HG03442 (cell line): Measurements from ENCODE around the gene POLD1.
A peak's percentile ranks its signal among the peaks of the same experiment; 100 is the strongest.

Source experiments
- ATAC-seq: cut with Tn5 transposase; IDR thresholded peaks from one replicate; pipeline ENCODE4 v1.9.1; 2021; ENCODE audit warnings: mild to moderate bottlenecking, moderate library complexity; ENCODE audit not compliant: unreplicated experiment

The POLD1 gene

DNA sequence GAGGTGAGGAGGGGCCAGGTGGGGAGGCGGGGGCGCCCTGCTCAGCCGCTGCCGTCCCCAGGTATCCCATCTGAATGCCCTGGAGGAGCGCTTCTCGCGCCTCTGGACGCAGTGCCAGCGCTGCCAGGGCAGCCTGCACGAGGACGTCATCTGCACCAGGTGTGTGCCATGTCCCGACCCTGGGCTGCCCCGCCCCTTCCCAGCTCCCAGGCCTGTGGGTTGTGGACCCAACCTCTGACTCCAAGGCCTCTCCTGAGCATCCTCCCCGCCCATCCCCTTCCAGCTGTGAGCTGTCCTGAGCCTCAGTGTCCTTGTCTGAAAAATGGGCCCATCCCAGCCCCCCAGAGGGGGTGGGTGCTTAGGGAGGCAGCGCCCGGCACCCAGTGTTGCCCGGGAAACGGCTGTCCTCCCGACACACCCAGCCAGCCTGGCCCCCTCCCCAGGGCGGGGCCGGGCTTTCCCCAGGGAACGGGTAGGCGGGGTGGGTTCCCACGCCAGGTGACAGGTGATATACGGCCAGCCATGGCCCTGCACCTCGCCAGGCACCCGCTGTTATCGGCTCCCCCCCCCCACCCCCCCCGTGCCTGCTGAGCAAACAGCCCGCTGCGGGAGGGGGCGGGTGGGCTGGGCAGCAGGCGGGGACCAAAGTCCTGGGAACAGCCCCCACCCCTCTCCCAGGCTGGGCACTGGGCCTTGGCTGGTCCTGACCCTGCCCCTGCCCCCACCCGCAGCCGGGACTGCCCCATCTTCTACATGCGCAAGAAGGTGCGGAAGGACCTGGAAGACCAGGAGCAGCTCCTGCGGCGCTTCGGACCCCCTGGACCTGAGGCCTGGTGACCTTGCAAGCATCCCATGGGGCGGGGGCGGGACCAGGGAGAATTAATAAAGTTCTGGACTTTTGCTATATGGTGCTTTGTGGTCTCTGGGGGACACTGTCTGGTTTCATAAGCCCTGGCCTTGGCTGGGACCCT lies 33.2 kb downstream of the POLD1 start:
- ATAC-seq = no peak

DNA sequence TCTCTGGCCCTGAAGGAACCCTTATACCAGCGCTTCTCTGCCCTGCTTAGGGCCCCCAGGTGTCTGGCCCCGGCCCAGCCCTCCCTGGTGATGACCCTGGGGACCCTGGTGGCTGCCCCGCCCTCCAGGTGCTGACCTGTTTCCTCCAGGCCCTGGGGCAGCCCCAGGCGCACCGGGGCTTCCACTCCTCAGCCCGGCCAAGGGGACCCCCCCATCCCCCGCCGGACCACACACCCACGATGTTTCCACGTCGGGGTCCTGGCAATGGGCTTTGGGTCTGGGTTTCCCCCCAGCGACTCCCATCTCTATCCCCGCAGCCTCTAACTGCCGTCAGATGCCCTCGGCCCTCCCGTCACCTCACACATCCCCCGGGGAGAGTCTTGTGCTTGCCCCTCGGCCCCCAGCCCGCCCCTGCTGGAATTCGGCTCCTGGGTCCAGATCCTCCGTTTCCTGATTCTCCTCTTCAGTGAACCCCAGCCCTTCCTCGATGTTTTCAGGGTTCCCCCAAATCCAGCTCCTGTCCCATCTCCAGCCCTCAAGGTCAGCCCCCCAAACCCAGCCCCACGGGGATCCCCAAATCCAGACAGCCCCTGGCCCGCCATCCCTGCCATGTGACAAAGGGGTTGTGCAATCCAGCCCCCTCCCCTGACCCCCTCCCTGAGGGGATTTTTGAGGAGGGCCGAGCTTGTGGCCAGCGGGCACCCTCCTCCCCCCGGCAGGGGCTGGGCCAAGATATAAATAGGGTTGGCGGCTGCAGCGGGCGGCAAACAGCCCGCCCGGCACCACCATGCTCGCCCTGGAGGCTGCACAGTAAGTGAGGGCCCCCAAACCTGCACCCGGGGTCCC lies 34.3 kb downstream of the POLD1 start, which contains the start of gene SPIB:
TSS of gene SPIB (plus strand) at position 763 of the 846 bp plus-strand sequence. CDS start at position 788, 25 bp downstream.
- no peak for ATAC-seq

DNA sequence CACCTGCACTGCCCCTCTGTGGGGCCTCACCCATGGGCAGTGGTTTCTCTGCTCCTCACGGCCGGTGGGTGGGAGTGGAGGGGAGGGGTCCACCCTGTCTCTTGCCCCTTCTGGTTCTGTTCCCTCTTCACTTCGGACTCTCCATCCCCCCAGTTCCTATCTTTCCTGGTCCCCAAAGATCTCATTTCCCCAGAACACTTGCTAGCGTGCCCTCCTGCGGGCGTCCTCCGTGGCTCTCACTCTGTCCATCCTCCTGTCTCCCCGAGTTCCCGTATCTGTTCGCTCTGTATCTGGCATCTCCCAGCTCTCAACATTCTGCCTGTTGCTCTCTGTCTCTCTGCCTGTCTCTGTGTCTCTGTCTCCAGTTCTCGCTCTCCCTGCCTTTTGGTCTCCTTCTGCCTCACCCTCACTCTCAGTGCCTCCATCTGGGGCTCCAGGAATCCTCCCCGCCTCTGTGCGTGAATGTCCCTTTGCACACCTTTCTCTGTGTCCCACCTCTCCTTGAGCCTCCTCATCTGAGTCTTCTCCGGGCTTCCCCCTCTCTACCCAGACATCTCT lies 35.0 kb downstream of the POLD1 start:
- ATAC-seq = no peak

DNA sequence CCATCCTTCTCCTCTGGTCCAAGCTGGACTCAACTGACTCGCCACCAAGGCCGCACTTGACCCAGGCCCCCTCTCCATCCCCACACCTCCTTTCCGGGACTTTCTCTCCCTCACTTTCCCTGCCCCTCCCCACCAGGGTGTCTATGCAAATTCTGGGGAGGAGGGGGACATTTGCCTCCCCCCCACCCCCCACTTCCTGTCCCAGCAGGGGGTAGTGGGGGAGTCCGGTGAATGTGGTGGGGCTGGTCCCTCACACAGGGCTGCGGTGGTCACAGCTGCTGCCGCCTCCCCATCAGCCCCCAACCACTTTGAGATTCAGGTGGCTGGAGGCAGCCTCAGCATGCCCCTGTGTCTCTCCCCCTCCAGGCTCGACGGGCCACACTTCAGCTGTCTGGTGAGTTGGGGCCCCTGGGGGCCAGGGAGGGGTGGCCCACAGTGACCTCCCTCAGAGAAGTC lies 35.5 kb downstream of the POLD1 start:
- ATAC-seq = no peak

DNA sequence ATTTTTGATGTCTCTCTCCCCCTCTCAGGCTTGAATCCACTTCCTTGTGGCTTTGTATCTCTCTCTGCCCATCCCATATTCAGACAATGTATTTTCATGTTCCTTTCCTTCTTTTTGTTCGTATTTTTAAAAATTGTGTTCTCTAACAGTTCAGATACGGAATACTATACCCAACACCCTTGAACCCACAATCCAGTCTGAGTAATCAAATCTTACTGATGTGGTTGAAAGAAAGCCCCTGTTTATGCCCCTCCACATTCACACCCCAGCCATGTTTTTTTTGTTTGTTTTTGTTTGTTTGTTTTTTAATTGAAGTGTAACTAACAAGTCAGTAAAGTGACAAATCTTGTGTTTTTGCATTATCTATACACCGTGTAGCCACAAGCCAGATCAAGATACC lies 36.0 kb downstream of the POLD1 start:
- no peak for ATAC-seq

DNA sequence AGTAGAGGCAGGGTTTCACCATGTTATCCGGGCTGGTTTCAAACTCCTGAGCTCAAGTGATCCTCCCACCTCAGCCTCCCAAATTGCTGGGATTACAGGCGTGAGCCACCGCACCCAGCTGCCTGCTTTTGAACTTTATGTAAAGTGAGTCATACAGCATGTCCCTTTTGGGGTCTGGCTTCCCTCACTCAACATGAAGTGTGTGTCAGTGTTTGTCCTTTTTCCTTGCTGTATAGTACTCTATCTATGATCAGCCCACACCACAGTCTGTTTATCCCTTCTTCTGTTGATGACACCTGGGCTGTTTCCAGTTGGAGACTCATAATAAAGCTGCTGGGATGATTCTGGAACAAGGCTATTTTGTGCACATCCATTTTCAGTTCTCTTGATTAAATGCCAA lies 36.7 kb downstream of the POLD1 start:
- ATAC-seq = no peak

DNA sequence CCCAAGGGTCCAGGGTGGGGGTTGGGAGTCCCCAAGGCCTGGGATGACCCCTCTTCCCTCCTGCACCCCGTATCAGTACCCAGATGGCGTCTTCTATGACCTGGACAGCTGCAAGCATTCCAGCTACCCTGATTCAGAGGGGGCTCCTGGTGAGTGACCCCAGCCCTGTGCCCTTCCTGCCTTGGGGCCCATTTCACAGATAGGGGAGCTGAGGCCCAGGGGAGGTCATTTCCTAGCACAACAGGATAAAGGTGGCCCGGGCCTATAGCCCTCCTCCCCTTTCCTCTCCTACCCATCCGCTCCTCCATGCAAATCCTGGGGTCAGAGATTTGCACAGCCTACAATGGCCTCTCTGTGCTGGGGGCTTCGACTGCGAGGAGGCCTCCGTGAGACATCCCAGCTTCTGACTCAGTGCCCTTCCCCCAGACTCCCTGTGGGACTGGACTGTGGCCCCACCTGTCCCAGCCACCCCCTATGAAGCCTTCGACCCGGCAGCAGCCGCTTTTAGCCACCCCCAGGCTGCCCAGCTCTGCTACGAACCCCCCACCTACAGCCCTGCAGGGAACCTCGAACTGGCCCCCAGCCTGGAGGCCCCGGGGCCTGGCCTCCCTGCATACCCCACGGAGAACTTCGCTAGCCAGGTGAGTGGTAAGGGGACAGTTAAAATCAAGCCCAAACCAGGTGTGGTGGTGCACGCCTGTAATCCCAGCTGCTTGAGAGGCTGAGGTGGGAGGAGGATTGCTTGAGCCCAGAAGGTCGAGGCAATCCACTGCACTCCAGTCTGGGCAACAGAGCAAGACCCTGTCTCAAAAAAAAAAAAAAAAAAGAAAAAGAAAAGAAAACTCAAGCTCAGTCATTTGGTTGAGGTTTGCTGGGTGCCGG lies 38.5 kb downstream of the POLD1 start:
- no peak for ATAC-seq

DNA sequence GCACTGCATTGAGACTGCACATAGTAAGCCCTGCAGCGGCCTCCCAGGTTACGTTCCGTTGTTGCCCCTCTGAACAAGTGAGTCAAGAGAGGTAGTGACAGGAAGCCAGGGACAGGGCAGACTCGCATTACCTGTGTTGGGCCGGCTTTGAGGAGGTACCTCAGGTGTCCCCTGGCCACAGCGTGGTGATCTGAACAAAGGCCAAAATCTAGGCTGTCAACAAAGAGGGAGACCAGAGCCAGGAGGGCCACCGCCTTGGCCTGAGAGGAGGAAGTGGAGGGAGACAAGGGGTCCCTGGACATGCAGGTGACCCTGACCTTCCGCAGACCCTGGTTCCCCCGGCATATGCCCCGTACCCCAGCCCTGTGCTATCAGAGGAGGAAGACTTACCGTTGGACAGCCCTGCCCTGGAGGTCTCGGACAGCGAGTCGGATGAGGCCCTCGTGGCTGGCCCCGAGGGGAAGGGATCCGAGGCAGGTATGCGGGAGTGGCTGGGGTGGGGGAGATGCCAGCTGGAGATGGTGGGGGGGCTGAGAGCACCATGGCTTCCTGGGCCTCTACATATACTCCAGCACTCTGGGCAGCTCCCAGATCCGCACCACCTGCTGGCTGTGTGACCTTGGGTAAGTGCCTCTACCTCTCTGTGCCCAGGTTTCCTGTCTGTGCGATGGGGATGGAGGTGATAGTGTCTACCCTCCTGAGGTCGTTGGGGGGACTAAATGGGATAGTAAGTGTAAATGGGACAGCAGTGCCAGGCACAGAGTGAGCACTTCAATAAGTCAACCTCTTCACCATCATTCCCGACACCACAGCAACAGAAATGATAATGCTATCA lies 39.3 kb downstream of the POLD1 start:
- ATAC-seq = no peak

DNA sequence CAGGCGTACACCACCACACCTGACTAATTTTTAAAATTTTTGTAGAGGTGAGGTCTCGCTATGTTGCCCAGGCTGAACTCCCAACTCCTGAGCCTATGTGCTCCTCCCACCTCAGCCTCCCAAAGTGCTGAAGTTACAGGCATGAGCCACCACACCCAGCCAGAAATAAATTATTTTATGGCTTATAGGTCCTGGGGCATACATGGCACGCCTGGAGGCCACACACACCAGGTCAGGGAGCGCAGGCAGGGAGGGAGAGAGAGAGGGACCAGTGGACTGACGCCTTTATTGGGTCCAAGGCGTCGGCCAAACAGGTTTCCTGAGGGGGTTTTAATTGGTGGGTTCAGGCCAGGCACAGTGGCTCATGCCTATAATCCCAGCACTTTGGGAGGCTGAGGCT lies 41.4 kb downstream of the POLD1 start:
- ATAC-seq = no peak

DNA sequence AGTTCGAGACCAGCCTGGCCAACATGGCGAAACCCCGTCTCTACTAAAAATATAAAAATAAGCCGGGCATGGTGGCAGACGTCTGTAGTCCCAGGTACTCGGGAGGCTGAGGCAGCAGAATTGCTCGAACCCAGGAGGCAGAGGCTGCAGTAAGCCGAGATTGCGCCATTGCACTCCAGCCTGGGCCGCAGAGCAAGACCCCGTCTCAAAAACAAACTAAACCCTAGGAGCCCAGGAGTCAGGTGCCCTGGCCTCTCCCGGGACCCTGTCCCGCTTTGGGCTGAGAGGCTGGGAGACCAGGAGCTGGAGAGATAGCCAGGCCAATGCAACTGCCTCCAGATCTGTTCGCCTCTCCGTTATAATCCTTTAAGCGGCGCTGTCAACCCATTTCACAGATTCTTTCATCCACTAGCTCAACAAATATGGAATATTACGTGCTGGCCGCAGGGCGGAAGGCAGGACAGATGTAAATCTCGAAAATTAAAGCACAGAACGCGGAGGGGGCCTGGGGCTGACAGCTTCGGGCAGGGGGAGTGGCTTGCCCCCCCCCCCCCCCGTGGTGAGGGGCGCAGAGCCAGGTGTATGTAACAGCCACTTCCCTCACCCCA lies 43.3 kb downstream of the POLD1 start:
- ATAC-seq = no peak

DNA sequence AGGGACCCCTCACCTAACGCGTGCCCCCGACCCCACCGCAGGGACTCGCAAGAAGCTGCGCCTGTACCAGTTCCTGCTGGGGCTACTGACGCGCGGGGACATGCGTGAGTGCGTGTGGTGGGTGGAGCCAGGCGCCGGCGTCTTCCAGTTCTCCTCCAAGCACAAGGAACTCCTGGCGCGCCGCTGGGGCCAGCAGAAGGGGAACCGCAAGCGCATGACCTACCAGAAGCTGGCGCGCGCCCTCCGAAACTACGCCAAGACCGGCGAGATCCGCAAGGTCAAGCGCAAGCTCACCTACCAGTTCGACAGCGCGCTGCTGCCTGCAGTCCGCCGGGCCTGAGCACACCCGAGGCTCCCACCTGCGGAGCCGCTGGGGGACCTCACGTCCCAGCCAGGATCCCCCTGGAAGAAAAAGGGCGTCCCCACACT lies 43.9 kb downstream of the POLD1 start:
- no peak for ATAC-seq

DNA sequence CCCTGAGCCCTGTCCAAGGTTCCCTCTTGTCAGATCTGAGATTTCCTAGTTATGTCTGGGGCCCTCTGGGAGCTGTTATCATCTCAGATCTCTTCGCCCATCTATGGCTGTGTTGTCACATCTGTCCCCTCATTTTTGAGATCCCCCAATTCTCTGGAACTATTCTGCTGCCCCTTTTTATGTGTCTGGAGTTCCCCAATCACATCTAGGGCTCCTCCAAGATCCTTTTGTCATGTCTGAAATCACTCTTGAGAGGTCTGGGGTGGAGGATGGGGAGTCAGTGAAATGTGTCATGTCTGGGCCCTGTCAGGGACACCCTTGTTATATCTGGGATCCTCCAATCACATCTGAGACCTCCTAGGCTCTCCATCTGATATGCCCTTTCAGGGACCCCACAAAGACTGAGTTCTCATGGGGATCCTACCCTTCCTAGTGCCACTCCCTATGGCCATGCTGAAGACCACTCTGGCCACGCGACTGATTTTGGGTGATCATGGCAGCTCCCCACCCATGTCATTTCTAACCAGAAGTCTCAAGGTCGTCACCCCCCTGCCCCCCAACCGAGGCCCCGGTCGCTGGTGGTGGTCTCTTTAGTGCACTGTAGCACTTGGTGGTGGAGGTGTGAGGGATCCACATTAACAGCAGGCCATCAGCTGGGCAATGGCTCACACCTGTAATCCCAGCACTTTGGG lies 44.8 kb downstream of the POLD1 start:
- no peak for ATAC-seq

DNA sequence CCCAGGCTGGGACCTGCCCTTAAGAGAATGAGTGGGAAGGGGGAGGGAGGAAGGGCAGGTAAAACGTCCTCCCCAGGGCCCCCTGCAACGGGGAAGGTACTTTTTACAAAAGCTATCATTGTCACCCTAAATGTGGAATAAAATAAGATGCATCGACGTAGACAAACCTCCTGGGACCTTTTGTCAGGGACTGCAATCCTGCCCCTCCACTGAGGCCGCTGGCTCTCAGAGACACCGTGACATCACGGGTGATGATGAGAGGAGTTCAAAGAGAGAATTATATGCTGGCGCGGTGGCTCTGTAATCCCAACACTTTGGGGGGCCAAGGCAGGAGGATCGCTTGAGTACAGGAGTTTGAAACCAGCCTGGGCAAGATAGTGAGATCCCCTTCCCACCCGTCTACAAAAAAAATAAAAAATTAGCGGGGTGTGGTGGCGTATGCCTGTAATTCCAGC lies 46.8 kb downstream of the POLD1 start:
- ATAC-seq = no peak

DNA sequence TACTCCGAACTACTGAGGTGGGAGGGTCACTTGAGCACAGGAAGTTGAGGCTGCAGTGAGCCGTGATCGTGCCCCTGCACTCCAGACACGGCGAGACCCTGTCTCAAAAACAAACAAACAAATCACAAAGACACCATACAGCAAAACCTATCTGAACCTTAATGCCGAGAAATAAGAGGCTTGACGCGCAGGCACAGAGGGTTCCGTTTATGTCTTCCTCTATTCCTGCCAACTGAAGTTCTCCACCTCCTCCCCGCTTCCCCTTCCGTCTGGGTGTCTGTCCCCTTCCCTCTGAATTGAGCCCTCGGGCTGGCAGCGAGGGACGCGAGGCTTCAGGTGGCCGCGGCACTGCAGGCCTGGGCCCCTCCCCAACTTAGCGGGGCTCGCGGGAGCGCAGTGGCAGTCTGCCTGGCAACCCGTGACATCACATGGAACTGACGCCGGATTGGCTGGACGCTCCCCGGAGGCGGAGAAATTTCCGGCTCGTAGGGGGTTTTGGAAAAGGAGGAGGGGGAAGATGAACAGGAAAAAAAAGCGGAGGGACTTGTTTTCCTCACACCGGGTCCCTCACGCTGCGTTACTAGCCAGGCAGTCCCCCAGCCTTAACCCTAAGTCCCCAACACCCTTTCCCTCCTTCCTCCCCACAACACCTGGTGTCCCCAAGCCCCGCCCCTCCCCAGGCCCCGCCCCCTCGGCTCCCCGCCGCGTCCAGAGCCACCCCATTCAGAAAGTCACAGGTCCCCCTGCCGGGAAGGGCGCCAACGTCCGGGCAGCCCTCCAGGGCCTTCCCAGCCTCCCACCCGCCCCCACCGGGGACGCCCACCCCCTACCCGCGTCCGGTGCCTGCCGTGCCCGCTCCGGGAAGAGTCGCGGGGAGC lies 47.4 kb downstream of the POLD1 start:
- ATAC-seq = peak; percentile 79

DNA sequence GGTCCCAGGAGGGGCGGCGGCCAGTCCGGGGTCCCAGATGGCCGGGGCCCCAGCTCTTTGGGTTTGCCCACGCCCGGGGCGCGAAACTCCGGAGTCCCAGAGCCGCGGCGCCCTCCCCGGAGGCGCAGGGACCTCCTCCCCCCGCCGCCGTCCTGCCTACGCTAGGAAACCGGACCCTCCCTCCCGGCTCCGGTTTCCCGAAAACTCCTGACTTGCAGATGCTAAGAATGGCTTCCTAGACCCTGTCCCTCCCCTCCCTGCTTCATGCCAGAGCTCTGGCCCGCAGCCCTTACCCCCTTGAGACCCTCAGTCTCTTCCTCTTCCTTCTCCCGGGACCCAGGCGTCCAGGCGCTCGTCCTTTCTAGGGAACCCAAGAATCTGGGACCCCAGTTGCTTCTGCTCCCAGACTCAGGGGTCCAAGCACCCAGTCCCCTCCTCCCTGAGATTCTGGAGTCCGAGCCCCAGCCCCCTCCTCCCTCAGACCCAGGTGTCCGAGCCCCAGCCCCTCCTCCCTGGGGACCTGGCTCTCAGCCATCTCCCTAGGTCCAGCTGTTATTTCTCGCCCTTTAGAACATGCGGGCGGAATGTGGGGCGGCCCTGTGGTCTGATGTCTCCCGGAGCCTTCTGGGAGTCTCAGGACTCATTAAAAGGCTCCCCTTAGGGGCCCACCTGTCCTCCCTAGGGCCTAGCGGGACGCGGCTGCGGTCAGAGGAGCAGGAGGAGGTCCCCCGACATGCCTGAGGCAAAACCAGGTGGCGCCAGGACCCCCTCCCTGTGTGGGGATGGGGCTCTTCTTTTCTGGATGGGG lies 48.3 kb downstream of the POLD1 start, which contains the start of gene MYBPC2:
TSS of gene MYBPC2 (plus strand) at position 672 of the 808 bp plus-strand sequence. CDS start at position 734, 62 bp downstream.
- ATAC-seq = no peak
